NCI-H2107 treated with DMSO at 0.1 percent for 48 hours (cell line): ENCODE results near the gene CYP2W1.
"Not testable (repeated sequence)": the region's sequence is repeated elsewhere in the genome, so short reads cannot be mapped to it uniquely, and the experiment has no call there.

Source experiments
- DNase-seq: peaks from one replicate; lab custom pipeline; 2025; ENCODE audit not compliant: unreplicated experiment; lab: John Stamatoyannopoulos, UW

The CYP2W1 gene

GRCh38 chr7:1027242-1028043, 44.5 kb downstream of the CYP2W1 start:
- no peak for DNase-seq

- peak; percentile 69 for DNase-seq
These were observed 45.2 kb downstream of the CYP2W1 start for GRCh38 chr7:1028044-1028770.

GRCh38 chr7:1028775-1029636, 46.0 kb downstream of the CYP2W1 start:
- DNase-seq = peak; percentile 60

GRCh38 chr7:1029637-1030443, 46.9 kb downstream of the CYP2W1 start:
- DNase-seq = peak; percentile 21

GRCh38 chr7:1030444-1031070, 47.6 kb downstream of the CYP2W1 start:
- DNase-seq = peak; percentile 66

GRCh38 chr7:1031716-1032455, 48.9 kb downstream of the CYP2W1 start:
- DNase-seq = no peak

- DNase-seq = no peak
These were observed 49.7 kb downstream of the CYP2W1 start for GRCh38 chr7:1032536-1033181.

- DNase-seq = no peak
These were observed 50.7 kb downstream of the CYP2W1 start for GRCh38 chr7:1033546-1034145.

GRCh38 chr7:1034769-1035168, 51.8 kb downstream of the CYP2W1 start:
- not testable (repeated sequence) for DNase-seq

GRCh38 chr7:1036164-1036928, 53.4 kb downstream of the CYP2W1 start:
- DNase-seq = not testable (repeated sequence)
